Right renal pelvis (tissue), 4 donors: ENCODE data around the gene KIF20A. TPM values are rescaled to one million over a fixed set of nuclear protein-coding genes. Genes with fewer than 3 reads are reported as not detected.
"Not testable (repeated sequence)": the region's sequence is repeated elsewhere in the genome, so short reads cannot be mapped to it uniquely, and the experiment has no call there.

Experiments
- DNase-seq, 4 donors: peaks; one replicate each; pipeline ENCODE4 v3.0.0-alpha.2; 2013; ENCODE audit warnings: low read depth in 4 of 4, low spot score in 3 of 4, missing footprints in 1 of 4
- polyA plus RNA-seq, 4 donors: library from polyadenylated mRNA; unstranded; fragments of 120-200 nt; gene quantifications; one replicate each; pipeline ENCODE4 v1.2.1, GENCODE V29; 2013; ENCODE audit not compliant: insufficient read length in 4 of 4

Gene KIF20A
- polyA plus RNA-seq: 10 to 100 TPM; 35.1 to 41.9 (median 37.7) TPM

DNA sequence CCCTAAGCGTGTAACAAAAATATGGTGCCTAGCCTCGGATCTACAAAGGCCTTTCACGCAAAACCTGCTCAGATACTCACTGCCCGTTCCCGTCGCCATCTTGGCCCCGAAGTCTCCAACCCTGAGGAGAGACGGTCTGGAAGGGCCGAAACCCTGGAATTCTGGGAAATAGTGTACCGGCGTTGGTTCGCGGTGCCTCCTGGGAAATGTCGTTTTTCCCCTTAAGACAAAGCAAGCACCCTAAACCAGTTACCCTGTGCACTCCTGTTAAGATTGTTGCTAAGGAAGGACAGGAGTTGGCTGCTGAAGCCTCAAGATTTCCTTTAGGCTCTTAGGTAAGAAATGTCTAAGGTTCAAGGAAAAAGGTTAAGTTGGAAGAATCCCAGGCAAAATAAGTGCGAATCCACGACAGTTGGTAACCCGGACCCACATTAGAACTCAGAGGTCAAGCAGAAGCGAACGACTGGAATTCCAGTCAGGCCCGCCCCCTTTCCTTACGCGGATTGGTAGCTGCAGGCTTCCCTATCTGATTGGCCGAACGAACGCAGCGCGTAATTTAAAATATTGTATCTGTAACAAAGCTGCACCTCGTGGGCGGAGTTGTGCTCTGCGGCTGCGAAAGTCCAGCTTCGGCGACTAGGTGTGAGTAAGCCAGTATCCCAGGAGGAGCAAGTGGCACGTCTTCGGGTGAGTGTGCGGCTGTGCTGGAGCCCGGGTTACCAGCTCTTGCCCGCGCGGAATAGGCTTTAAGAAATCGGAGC lies at the start of gene KIF20A, which contains the start of gene BRD8:
Gene KIF20A, plus strand, starts transcription at position 597 of the 761 bp plus-strand sequence. CDS start 569 bp downstream, outside the sequence.
Gene BRD8, minus strand, starts transcription at position 115 of the 761 bp plus-strand sequence. Its CDS starts 16 bp downstream, at position 99.
- DNase-seq: peak; percentile 90 to 94 (median 92)

GRCh38 chr5:138129347-138129746 lies 49.6 kb upstream of the KIF20A start:
- DNase-seq: no peak

DNA sequence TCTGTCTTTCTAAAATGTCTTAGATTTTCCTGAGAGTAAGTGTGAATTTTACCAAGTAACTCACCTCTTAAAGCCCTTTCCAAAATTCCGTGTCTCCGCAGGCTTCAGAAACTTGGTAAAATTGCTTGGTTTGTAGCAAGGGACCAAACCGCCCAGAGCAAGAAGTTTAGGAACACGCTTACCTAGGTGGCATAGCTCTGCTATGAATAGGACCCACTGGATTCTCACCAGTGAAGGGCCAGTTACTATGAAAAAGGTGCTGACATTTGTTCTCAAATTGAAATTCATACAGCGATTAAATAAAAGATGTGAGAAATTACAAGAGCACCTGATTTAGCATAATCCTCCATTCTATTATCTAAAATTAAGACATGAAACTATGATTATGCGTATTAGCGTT lies 46.4 kb upstream of the KIF20A start:
- no peak for DNase-seq

- DNase-seq: peak; percentile 49 to 61 (median 58)
These were observed 39.7 kb upstream of the KIF20A start, which contains the start of gene NME5 for GRCh38 chr5:138138949-138139780. Gene NME5, minus strand, starts transcription at chr5:138139428. Its CDS starts 648 bp downstream, at chr5:138138780.

- DNase-seq: no peak
These were observed 39.2 kb upstream of the KIF20A start for GRCh38 chr5:138139781-138140090.

- no peak for DNase-seq
These were observed 38.6 kb upstream of the KIF20A start for GRCh38 chr5:138140268-138140667.

DNA sequence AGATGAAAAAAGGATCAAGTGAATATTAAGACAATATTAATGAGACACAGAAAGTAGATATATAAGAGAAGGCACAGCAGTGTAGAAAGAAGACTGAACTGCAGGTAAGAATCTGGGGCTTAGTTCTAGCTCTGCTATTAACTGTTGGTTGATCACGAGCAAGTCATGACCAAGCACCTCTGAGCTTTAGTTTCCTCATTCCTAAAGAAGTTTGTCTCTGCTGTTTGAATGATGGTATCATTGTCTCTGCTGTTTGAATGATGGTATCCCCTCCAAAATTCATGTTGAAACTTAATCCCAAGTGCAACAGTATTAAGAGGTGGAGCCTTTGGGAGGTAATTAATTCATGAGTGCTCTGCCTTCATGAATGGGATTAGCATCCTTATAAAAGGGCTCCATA lies 37.2 kb upstream of the KIF20A start:
- no peak for DNase-seq

DNA sequence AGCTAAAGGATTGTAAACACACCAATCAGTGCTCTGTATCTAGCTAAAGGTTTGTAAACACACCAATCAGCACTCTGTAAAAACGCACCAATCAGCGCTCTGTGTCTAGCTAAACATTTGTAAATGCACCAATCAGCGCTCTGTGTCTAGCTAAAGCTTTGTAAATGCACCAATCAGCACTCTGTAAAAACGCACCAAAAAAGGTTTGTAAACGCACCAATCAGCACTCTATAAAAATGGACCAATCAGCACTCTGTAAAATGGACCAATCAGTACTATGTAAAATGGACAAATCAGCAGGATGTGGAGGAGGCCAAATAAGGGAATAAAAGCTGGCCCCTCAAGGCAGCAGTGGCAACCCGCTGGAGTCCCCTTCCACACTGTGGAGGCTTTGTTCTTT lies 35.3 kb upstream of the KIF20A start:
- not testable (repeated sequence) for DNase-seq

- DNase-seq: no peak
These were observed 30.1 kb upstream of the KIF20A start for GRCh38 chr5:138148811-138149210.

DNA sequence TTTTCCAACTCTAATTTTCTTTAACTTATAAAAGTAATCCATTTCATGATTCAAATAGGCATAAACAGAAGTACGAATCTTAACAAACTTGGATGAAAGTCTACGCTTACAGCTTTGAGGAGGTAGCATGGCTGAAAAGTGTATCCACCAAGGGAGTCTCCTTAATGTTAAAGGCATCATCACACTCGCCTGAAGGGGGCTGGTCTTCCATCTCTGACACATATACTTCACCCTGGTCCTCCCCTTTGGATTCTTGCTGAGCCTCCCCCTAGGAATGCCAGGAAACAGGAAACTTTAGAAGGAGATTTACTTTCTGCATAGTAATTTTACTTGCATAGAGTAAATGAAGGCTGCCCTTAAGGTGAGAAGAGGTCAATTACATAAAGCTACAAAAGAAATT lies 29.4 kb upstream of the KIF20A start:
- DNase-seq: no peak

DNA sequence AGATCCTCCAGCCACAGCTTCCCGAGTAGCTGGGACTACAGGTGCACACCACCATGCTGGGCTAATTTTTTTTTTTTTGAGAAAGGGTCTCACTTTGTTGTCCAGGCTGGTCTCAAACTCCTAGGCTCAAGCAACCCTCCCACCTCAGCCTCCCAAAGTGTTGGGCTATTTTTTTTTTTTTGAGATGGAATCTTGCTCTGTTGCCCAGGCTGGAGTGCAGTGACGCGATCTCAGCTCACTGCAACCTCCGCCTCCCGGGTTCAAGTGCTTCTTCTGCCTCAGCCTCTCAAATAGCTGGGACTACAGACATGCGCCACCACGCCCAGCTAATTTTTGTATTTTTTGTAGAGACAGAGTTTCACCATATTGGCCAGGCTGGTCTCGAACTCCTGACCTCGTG lies 22.9 kb upstream of the KIF20A start:
- not testable (repeated sequence) for DNase-seq

DNA sequence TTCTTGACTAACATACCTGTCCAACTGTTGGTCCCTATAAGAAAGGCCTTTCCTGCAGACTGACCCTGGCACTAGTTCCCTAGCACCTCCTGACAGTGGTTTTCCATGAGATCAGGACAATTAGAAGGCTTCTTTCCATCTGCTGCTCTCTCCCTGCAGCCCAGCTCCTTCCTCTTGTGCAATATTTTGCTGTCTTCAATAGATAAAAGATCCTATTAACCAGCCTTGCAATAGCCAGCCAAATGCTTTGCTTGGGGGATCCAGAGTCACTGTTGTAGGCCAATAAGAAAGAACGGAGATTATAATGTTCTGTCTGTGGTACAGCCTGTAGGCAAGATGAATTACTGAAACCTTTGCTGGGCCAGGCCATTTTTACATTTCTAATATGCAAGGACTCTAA lies 21.3 kb upstream of the KIF20A start:
- no peak for DNase-seq

GRCh38 chr5:138159666-138160065 lies 19.2 kb upstream of the KIF20A start:
- no peak for DNase-seq

DNA sequence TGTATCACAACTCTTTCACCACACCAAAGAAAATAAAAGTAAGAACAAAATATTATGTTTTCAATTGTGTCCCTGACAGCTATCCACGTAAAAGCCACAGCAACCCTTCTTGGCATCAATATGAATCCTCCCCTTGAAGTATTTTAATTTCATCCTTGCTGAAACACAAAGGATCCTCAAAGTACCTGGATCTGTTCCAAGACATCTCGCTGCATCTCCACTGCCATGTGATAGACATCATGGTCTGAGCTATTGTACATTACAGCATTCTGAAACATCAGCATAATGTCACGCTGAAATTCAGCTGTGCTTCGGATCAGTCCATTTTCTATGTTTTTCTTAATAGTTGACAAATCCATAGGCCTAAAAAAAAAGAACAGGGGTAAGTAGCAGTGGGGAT lies 18.2 kb upstream of the KIF20A start:
- no peak for DNase-seq

GRCh38 chr5:138163721-138164120 lies 15.2 kb upstream of the KIF20A start:
- DNase-seq: no peak

DNA sequence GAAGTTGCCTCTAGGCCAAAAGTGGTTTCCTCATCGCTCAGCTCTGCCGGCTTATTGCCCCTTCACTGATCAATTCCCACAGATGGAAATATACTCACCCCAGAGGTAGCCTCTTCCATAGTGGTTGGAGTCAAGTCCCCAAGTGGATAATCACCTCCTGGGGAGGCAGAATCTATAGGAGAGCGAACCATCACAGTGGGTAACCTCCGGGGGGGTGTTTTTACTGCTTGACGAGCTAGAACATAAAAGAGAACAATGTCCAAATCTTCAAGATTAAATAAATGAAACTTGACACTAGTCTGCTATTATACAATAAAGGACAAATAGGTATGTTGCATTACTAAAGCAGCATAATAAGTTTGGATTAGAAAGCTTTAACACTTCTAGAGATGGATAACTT lies 9.8 kb upstream of the KIF20A start:
- DNase-seq: no peak

- DNase-seq: no peak
These were observed 8.6 kb upstream of the KIF20A start for GRCh38 chr5:138170299-138170698.

DNA sequence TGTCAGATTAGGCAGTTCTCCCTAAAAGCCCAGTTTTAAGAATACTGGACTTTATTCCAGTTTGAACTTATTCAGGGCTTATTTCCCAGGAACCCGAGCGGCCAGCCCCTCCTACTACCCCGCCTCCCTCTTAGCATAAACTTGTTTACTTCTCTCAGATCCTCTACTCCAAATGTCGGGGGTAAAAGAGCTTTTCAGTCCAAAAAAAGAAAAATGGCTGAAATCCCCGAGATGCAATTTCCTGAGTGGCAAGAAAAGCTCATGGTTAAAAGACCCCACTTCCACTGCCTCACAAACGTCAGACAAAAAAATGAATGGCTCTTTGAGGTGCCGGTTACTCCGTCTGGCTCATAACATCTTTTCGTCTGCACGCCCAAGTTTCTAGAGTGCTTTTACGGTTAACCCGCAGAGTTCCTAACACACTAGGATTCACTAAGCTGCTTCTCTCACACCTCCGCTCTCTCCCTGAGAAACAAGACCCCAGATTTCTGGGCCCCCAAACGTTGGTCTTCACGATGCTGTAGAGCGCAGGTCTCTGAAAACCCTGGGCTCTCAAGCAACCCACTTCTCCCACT lies 884 bp upstream of the KIF20A start:
- peak in 3 of 4 donors; percentile 2 to 20 (median 19) for DNase-seq

GRCh38 chr5:138179277-138179857 lies 455 bp downstream of the KIF20A start:
- no peak for DNase-seq

GRCh38 chr5:138180183-138180782 lies 1.4 kb downstream of the KIF20A start:
- DNase-seq: peak in 3 of 4 donors; percentile 35 to 56 (median 44)
